Esophagus squamous epithelium (tissue), 4 donors: ENCODE data around the gene NPEPPS.
"Not testable (repeated sequence)": the region's sequence is repeated elsewhere in the genome, so short reads cannot be mapped to it uniquely, and the experiment has no call there.

Experiments
- CTCF ChIP-seq, 6 experiments: fragments of 450-650 bp in 4 of 6; fragments of 200-600 bp in 2 of 6; sonication (generic) in 2 of 6; IDR thresholded peaks; one replicate each; pipeline ENCODE4 v1.5.1; 2016 to 2019; ENCODE audit warnings: antibody characterized with exemption in 6 of 6, mild to moderate bottlenecking in 4 of 6, moderate library complexity in 4 of 6
- POLR2A ChIP-seq, 4 donors: fragments of 450-650 bp; IDR thresholded peaks; one replicate each; pipeline ENCODE4 v1.6.1; 2017; ENCODE audit warnings: antibody characterized with exemption in 4 of 4, mild to moderate bottlenecking in 4 of 4, moderate library complexity in 3 of 4

GRCh38 chr17:47560517-47561043, 29.7 kb downstream of the NPEPPS start:
- TF ChIP-seq CTCF, POLR2A (IDR thresholded peaks at IDR 0.05): not testable (repeated sequence)
